K562 (cell line): ENCODE results near the gene JUN. TPM values are rescaled to one million over a fixed set of nuclear protein-coding genes. Genes with fewer than 3 reads are reported as not detected.
A peak's percentile ranks its signal among the peaks of the same experiment; 100 is the strongest.

Experiments
- ADNP ChIP-seq: fragments of 200-800 bp; sonication (Bioruptor generic); IDR thresholded peaks from 2 replicates; pipeline ENCODE4 v1.6.1; 2016; ENCODE audit warnings: missing genetic modification characterization, missing compliant biosample characterization
- CHD4 ChIP-seq: fragments of 200-600 bp; sonication (generic); IDR thresholded peaks from 3 replicates; pipeline ENCODE4 v1.6.1; 2012; ENCODE audit warnings: low read depth, mild to moderate bottlenecking, mixed read lengths, low read length, inconsistent platforms; ENCODE audit not compliant: insufficient read depth, insufficient replicate concordance, poor library complexity, severe bottlenecking
- ELF1 ChIP-seq: fragments of 200-800 bp; sonication (Bioruptor generic); IDR thresholded peaks from 2 replicates; pipeline ENCODE4 v1.6.1; 2016; ENCODE audit warnings: missing genetic modification characterization, missing compliant biosample characterization
- ELF2 ChIP-seq: fragments of 250-450 bp; sonication (Bioruptor Pico); IDR thresholded peaks from 2 replicates; pipeline ENCODE4 v1.5.0; 2021; ENCODE audit warnings: mild to moderate bottlenecking
- ETV1 ChIP-seq: fragments of 450-650 bp; conservative IDR thresholded peaks from 2 replicates; pipeline ENCODE4 v1.6.1; 2016; ENCODE audit warnings: missing genetic modification characterization, control low read depth, low read depth, missing compliant biosample characterization
- ETV5 ChIP-seq: sonication (generic); formaldehyde crosslinking; IDR thresholded peaks from 2 replicates; pipeline ENCODE4 v1.4.0; 2020; ENCODE audit warnings: low read depth, mild to moderate bottlenecking, missing genetic modification reagents
- FOXJ2 ChIP-seq: fragments of 200-800 bp; sonication (Bioruptor generic); IDR thresholded peaks from 2 replicates; pipeline ENCODE4 v1.6.1; 2016; ENCODE audit warnings: missing genetic modification characterization, missing compliant biosample characterization
- IRF2 ChIP-seq: sonication (generic); formaldehyde crosslinking; IDR thresholded peaks from 2 replicates; pipeline ENCODE4 v1.8.1; 2022; ENCODE audit warnings: mild to moderate bottlenecking, missing genetic modification reagents
- KAT8 ChIP-seq: fragments of 450-650 bp; IDR thresholded peaks from 2 replicates; pipeline ENCODE4 v1.6.1; 2016; ENCODE audit warnings: low read depth, mild to moderate bottlenecking
- KDM1A ChIP-seq, 2 experiments: fragments of 450-650 bp; IDR thresholded peaks; 2 replicates each; pipeline ENCODE4 v1.6.1; 2016; ENCODE audit warnings: mild to moderate bottlenecking in 2 of 2
- KLF16 ChIP-seq: IDR thresholded peaks from 2 replicates; pipeline ENCODE4 v1.6.1; 2016; ENCODE audit warnings: antibody characterized with exemption
- MIER1 ChIP-seq: fragments of 450-650 bp; IDR thresholded peaks from 2 replicates; pipeline ENCODE4 v1.6.1; 2016; ENCODE audit warnings: antibody characterized with exemption, mild to moderate bottlenecking, low read depth
- MTA2 ChIP-seq: fragments of 450-650 bp; IDR thresholded peaks from 2 replicates; pipeline ENCODE4 v1.6.1; 2016; ENCODE audit warnings: low read depth
- NFE2 ChIP-seq: IDR thresholded peaks from 2 replicates; pipeline ENCODE4 v1.6.1; 2014; ENCODE audit warnings: antibody characterized with exemption, low read depth
- PCBP2 ChIP-seq: fragments of 200-400 bp; formaldehyde crosslinking; IDR thresholded peaks from 2 replicates; pipeline ENCODE4 v1.6.1; 2018; ENCODE audit warnings: low read length, low read depth, mild to moderate bottlenecking, moderate library complexity; ENCODE audit not compliant: poor library complexity, severe bottlenecking
- PHB ChIP-seq: fragments of 250-450 bp; sonication (Bioruptor Pico); IDR thresholded peaks from 2 replicates; pipeline ENCODE4 v1.5.0; 2021
- POLR3G ChIP-seq: IDR thresholded peaks from 2 replicates; pipeline ENCODE4 v1.6.1; 2011; ENCODE audit not compliant: insufficient read length, insufficient replicate concordance; ENCODE audit errors: extremely low read depth
- RBBP5 ChIP-seq: fragments of 200-600 bp; sonication (generic); IDR thresholded peaks from 2 replicates; pipeline ENCODE4 v1.6.1; 2012; ENCODE audit warnings: borderline replicate concordance, mild to moderate bottlenecking, low read length, control low read depth, inconsistent platforms; ENCODE audit not compliant: insufficient read depth, poor library complexity, severe bottlenecking
- TOE1 ChIP-seq, 2 experiments: fragments of 450-650 bp in 1 of 2; sonication (generic) in 1 of 2; formaldehyde crosslinking in 1 of 2; IDR thresholded peaks; 2 replicates each; pipeline versions ENCODE4 v1.7.1 to v1.8.0; 2016 to 2022; ENCODE audit warnings: borderline replicate concordance in 2 of 2, mild to moderate bottlenecking in 2 of 2, antibody characterized with exemption in 1 of 2, inconsistent platforms in 1 of 2, low read depth in 1 of 2, missing genetic modification reagents in 1 of 2, moderate library complexity in 1 of 2
- ZFP1 ChIP-seq: fragments of 450-650 bp; formaldehyde crosslinking; IDR thresholded peaks from 2 replicates; pipeline ENCODE4 v1.4.0; 2020; ENCODE audit warnings: mild to moderate bottlenecking, mixed read lengths
- ZNF311 ChIP-seq: fragments of 250-450 bp; sonication (Bioruptor Pico); IDR thresholded peaks from 2 replicates; pipeline ENCODE4 v1.4.0; 2020; ENCODE audit warnings: mild to moderate bottlenecking, moderate library complexity
- ZNF707 ChIP-seq: fragments of 250-450 bp; sonication (Bioruptor Pico); conservative IDR thresholded peaks from 2 replicates; pipeline ENCODE4 v1.8.0; 2022; ENCODE audit warnings: inconsistent platforms, mild to moderate bottlenecking, moderate library complexity
- ZNF780A ChIP-seq: fragments of 250-450 bp; sonication (Bioruptor Pico); IDR thresholded peaks from 2 replicates; pipeline ENCODE4 v1.5.0; 2021; ENCODE audit warnings: mild to moderate bottlenecking
- polyA plus RNA-seq, 8 experiments: library from polyadenylated mRNA; depleted of rRNA in 4 of 8; stranded (reverse) in 5 of 8; unstranded in 3 of 8; fragments of >200 nt; fragmentation: Nextera tagmentation in 2 of 8; fragmentation: Illumina TruSeq in 1 of 8; extraction: Ambion mirVana in 2 of 8; extraction: Trizol in 1 of 8; gene quantifications; 2 replicates each; pipeline versions ENCODE4 v1.2.1 to v1.2.3, GENCODE V29; 2011 to 2014; ENCODE audit warnings: inconsistent platforms in 1 of 8, missing spikeins in 1 of 8
- total RNA-seq, 7 experiments: library from RNA; depleted of rRNA in 6 of 7; stranded (reverse); fragments of >200 nt in 6 of 7; fragmentation: Illumina TruSeq in 2 of 7; extraction: Trizol in 2 of 7; gene quantifications; 2 replicates each; pipeline versions ENCODE4 v1.2.1 to v1.2.3, GENCODE V29; 2011 to 2021; ENCODE audit warnings: low replicate concordance in 1 of 7
- TF ChIP-seq, protein P1 (sequence below): fragments of 250-450 bp; sonication (Bioruptor Pico); IDR thresholded peaks from 2 replicates; pipeline ENCODE4 v1.8.0; 2021; ENCODE audit warnings: borderline replicate concordance, mild to moderate bottlenecking, moderate library complexity; ENCODE audit not compliant: poor library complexity, severe bottlenecking
- TF ChIP-seq, protein P2 (sequence below): fragments of 450-650 bp; formaldehyde crosslinking; IDR thresholded peaks from 2 replicates; pipeline ENCODE4 v1.4.0; 2022; ENCODE audit warnings: mild to moderate bottlenecking, moderate library complexity
- TF ChIP-seq, protein P3 (sequence below): fragments of 450-650 bp; IDR thresholded peaks from 2 replicates; pipeline ENCODE4 v1.6.1; 2016; ENCODE audit warnings: low read depth, mild to moderate bottlenecking, moderate library complexity

JUN gene
- total and polyA plus RNA-seq, 9 of the 15 experiments (the other 6 are each of a cell fraction or from before 2014, with no cell fraction given) = 0.32 to 23.4 (median 4.0) TPM

DNA sequence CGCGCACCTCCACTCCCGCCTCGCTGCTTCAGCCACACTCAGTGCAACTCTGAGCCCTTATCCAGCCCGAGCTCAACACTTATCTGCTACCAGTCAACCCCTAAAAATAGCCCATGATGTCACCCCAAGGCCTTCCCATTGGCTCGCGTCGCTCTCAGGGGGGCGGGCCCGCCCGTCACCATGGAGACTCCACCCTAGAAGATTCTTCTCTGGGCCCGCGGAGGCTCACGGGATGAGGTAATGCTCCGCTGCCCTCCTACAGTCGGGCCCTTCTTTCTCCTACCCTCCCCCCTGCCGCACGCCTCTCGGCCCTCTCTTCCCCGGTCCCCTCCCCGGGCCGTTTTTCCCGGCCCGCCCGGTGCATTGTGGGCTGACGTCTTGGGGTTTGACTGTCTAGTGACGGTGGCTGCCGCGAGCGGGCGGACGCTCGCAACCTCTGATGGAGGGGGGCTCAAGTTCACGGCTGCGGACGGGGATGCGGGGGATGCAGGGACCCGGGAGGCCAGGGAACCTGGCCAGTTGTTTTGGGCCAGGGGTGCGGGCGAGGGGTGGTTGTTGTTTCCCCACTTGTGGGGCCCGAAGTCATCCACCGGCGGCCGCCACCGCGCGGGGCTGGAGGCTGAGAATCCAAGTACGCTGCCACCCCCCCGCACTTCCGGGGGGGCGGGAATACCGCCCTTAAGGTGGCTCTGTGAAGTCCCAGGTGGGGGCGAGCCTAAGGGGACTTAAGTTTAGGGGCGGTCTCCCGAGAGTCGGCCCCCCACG lies at the start of gene JUN (continued):
- TF ChIP-seq PCBP2 = no peak
- TF ChIP-seq ETV5 (CRISPR knock-in tag) = peak; percentile 91
- TF ChIP-seq KLF16 = no peak
- TF ChIP-seq ETV1 (tag) = peak; percentile 95
- TF ChIP-seq, protein P1, sequence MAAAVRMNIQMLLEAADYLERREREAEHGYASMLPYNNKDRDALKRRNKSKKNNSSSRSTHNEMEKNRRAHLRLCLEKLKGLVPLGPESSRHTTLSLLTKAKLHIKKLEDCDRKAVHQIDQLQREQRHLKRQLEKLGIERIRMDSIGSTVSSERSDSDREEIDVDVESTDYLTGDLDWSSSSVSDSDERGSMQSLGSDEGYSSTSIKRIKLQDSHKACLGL (CRISPR knock-in tag) = no peak
- TF ChIP-seq KAT8 = no peak
- TF ChIP-seq MTA2 = no peak
- TF ChIP-seq RBBP5 = peak; percentile 41
- no peak for TF ChIP-seq ZNF780A (CRISPR knock-in tag)
- TF ChIP-seq, protein P2, sequence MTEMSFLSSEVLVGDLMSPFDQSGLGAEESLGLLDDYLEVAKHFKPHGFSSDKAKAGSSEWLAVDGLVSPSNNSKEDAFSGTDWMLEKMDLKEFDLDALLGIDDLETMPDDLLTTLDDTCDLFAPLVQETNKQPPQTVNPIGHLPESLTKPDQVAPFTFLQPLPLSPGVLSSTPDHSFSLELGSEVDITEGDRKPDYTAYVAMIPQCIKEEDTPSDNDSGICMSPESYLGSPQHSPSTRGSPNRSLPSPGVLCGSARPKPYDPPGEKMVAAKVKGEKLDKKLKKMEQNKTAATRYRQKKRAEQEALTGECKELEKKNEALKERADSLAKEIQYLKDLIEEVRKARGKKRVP (CRISPR knock-in tag) = 0 out of 2 replicates have a peak, but pooled peaks have one; percentile 15
- TF ChIP-seq TOE1 (IDR thresholded peaks at IDR 0.05; ENCODE audit: borderline replicate concordance) = peak; percentile 35; the same call in 1 of the 2 replicates
- TF ChIP-seq TOE1 (CRISPR knock-in tag; IDR thresholded peaks at IDR 0.05; ENCODE audit: borderline replicate concordance, low read depth) = 0 out of 2 replicates have a peak, but pooled peaks have one; percentile 35
- TF ChIP-seq ZNF707 (CRISPR knock-in tag) = no peak
- TF ChIP-seq FOXJ2 (tag) = 0 out of 2 replicates have a peak, but pooled peaks have one; percentile 2
- peak; percentile 27 to 53; a peak in 1 of 4 replicates for TF ChIP-seq KDM1A (IDR thresholded peaks at IDR 0.05)
- no peak for TF ChIP-seq MIER1
- TF ChIP-seq, protein P3, sequence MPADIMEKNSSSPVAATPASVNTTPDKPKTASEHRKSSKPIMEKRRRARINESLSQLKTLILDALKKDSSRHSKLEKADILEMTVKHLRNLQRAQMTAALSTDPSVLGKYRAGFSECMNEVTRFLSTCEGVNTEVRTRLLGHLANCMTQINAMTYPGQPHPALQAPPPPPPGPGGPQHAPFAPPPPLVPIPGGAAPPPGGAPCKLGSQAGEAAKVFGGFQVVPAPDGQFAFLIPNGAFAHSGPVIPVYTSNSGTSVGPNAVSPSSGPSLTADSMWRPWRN = no peak
- TF ChIP-seq NFE2 = no peak
- no peak for TF ChIP-seq POLR3G
- TF ChIP-seq PHB (CRISPR knock-in tag) = no peak
- TF ChIP-seq ELF2 (CRISPR knock-in tag) = no peak
- no peak for TF ChIP-seq CHD4
- TF ChIP-seq ADNP (tag) = no peak
- TF ChIP-seq ELF1 (tag) = peak; percentile 82
- no peak for TF ChIP-seq ZFP1 (CRISPR knock-in tag)
- TF ChIP-seq ZNF311 (CRISPR knock-in tag) = 0 out of 2 replicates have a peak, but pooled peaks have one; percentile 23
- no peak for TF ChIP-seq IRF2 (CRISPR knock-in tag)
